ENCODE measurements around the gene PLK4.

DNA sequence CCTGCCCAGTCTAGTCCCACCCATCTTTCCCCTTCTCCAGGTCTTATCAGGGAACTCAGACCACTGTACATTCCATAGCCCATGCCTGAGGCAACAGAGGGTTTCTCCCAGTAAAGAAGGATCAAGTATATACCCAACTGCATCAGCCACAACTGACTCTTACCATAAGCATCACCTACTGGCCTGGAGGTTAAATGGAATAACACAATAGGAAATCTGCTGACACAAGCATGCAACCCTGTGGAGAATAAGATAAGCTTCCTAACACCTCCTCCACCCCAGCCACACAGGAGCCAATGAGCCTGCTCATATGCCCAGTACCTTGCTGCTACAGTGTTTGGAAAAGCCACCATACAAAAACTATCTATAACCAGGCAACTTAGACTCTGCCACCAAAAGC is 34.6 kb upstream of the PLK4 start:
- TF ChIP-seq, protein P1, sequence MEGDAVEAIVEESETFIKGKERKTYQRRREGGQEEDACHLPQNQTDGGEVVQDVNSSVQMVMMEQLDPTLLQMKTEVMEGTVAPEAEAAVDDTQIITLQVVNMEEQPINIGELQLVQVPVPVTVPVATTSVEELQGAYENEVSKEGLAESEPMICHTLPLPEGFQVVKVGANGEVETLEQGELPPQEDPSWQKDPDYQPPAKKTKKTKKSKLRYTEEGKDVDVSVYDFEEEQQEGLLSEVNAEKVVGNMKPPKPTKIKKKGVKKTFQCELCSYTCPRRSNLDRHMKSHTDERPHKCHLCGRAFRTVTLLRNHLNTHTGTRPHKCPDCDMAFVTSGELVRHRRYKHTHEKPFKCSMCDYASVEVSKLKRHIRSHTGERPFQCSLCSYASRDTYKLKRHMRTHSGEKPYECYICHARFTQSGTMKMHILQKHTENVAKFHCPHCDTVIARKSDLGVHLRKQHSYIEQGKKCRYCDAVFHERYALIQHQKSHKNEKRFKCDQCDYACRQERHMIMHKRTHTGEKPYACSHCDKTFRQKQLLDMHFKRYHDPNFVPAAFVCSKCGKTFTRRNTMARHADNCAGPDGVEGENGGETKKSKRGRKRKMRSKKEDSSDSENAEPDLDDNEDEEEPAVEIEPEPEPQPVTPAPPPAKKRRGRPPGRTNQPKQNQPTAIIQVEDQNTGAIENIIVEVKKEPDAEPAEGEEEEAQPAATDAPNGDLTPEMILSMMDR (IDR thresholded peaks at IDR 0.05; ENCODE audit: insufficient read depth, low read length) = no peak
- TF ChIP-seq, protein P2, sequence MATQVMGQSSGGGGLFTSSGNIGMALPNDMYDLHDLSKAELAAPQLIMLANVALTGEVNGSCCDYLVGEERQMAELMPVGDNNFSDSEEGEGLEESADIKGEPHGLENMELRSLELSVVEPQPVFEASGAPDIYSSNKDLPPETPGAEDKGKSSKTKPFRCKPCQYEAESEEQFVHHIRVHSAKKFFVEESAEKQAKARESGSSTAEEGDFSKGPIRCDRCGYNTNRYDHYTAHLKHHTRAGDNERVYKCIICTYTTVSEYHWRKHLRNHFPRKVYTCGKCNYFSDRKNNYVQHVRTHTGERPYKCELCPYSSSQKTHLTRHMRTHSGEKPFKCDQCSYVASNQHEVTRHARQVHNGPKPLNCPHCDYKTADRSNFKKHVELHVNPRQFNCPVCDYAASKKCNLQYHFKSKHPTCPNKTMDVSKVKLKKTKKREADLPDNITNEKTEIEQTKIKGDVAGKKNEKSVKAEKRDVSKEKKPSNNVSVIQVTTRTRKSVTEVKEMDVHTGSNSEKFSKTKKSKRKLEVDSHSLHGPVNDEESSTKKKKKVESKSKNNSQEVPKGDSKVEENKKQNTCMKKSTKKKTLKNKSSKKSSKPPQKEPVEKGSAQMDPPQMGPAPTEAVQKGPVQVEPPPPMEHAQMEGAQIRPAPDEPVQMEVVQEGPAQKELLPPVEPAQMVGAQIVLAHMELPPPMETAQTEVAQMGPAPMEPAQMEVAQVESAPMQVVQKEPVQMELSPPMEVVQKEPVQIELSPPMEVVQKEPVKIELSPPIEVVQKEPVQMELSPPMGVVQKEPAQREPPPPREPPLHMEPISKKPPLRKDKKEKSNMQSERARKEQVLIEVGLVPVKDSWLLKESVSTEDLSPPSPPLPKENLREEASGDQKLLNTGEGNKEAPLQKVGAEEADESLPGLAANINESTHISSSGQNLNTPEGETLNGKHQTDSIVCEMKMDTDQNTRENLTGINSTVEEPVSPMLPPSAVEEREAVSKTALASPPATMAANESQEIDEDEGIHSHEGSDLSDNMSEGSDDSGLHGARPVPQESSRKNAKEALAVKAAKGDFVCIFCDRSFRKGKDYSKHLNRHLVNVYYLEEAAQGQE (IDR thresholded peaks at IDR 0.05; ENCODE audit: insufficient replicate concordance, low read depth) = no peak
- no peak for TF ChIP-seq POLR2AphosphoS5 (IDR thresholded peaks at IDR 0.05; ENCODE audit: low read depth)
- TF ChIP-seq SPI1 (IDR thresholded peaks at IDR 0.05; ENCODE audit: borderline replicate concordance, low read depth) = no peak
- TF ChIP-seq GABPA (IDR thresholded peaks at IDR 0.05; ENCODE audit: low read depth) = no peak

Data from HL-60 (cell line).